ENCODE results near the gene PIGR.

Gene PIGR

DNA sequence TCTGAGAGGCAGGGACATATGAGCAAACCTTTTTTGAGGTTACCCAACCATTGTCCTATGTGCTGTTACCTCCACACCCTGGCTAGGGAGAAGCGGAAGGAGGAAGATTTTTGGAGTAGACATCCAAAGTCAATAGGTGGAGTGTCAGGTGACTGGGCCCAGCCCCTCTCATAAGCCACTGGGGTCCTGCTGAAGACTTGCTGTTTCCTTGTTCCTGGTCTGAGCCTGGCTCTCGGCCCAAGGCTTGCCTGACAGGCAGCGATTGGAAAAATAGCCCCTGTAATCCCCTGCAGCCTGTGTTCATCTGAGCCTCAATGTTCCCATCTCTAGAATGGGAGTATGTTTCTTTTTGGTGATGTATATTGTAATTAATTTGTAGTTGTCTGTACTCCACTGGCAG, 6.9 kb upstream of the PIGR start:
- H3K9ac ChIP-seq (ENCODE audit: insufficient read length, low read depth): no peak overlapping the region
- TF ChIP-seq ZNF274 (IDR thresholded peaks at IDR 0.05; ENCODE audit: low read depth, low read length) (no peak), YY1 (IDR thresholded peaks at IDR 0.05; ENCODE audit: insufficient read depth, insufficient read length) (no peak), SUZ12 (IDR thresholded peaks at IDR 0.05; ENCODE audit: extremely low read depth, insufficient read depth, insufficient read length) (no peak)
- H3K36me3 ChIP-seq (ENCODE audit: insufficient read depth, insufficient read length, low read length): no peaks in the 10 kb centered on the region
- H3K9me3 ChIP-seq (ENCODE audit: insufficient read depth, low read length): peaks cover 10% of the 10 kb centered on the region; the same call in 1 of the 2 replicates
- peaks cover 4% of the 10 kb centered on the region for H3K27me3 ChIP-seq (ENCODE audit: insufficient read depth, insufficient read length)
- no peak for DNase-seq (ENCODE audit: low read depth, low spot score)
- no peak overlapping the region for H3K4me3 ChIP-seq (ENCODE audit: insufficient read length, low read depth)
- no peaks in the 10 kb centered on the region for H3K4me1 ChIP-seq (ENCODE audit: insufficient read depth, insufficient read length)

DNA sequence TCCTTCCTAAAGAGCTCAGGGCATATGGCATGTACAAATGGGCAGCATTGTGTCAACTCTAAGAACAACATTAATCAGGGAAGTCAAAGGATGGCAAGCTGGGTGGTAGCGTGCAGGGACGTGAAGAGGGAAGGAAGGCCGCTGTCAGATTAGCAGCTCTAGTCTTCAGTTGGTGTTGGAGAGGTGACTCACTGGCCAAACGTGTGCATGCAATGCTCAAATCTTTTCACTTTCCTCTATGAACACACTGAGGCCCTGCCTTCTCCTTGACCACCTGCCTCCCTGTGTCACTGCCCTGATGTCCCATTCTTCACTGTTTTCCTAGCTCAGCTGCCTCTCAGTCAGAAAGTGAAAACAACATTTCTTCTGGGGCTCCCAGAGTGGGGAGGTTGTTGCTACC, 5.9 kb upstream of the PIGR start:
- no peaks in the 10 kb centered on the region for H3K36me3 ChIP-seq (ENCODE audit: insufficient read depth, insufficient read length, low read length)
- H3K9ac ChIP-seq (ENCODE audit: insufficient read length, low read depth): no peak overlapping the region
- no peak overlapping the region for H3K4me3 ChIP-seq (ENCODE audit: insufficient read length, low read depth)
- peaks cover 4% of the 10 kb centered on the region for H3K27me3 ChIP-seq (ENCODE audit: insufficient read depth, insufficient read length)
- H3K9me3 ChIP-seq (ENCODE audit: insufficient read depth, low read length): peaks cover 10% of the 10 kb centered on the region; the same call in 1 of the 2 replicates
- no peak for TF ChIP-seq ZNF274 (IDR thresholded peaks at IDR 0.05; ENCODE audit: low read depth, low read length)
- no peak for TF ChIP-seq SUZ12 (IDR thresholded peaks at IDR 0.05; ENCODE audit: extremely low read depth, insufficient read depth, insufficient read length)
- no peak for TF ChIP-seq YY1 (IDR thresholded peaks at IDR 0.05; ENCODE audit: insufficient read depth, insufficient read length)
- no peak for DNase-seq (ENCODE audit: low read depth, low spot score)
- H3K4me1 ChIP-seq (ENCODE audit: insufficient read depth, insufficient read length): no peaks in the 10 kb centered on the region

DNA sequence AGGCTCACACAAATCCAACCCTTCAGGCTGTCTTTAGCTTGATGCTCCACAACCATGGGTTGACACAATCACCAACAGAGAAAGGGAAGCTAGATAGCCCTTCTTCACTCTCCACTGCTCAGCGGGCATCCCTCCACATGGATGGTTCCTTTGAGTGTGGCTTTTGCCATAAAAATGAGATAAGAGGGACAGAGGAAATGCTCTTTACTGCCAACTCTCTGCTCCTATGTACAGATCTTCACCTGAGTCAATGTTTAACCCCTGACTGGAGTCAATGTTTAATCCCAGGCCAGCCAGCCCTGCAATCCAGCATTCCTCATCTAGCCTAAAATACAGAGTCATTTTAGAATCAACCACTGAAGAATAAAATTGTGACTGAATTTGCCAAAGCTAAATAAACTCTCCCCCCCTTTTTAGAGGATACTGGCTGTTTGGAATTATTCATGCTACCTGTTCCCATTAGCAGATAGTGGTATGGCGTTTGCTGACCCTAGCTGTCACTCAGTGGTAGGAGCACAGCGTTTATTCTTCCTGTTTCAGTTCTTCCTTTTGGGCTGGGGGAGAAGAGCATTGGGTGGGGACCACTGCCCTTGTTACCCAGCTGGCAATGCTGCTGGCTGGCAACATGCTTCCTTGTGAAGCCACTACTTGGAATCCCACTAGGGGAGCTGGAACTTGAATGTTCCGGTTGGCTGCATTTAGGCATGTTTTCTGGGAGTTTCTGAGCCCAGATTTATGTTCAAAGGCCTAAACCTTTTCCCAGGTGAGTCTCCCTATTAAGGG, 5.2 kb upstream of the PIGR start:
- peaks cover 10% of the 10 kb centered on the region; the same call in 1 of the 2 replicates for H3K9me3 ChIP-seq (ENCODE audit: insufficient read depth, low read length)
- no peaks in the 10 kb centered on the region for H3K4me1 ChIP-seq (ENCODE audit: insufficient read depth, insufficient read length)
- no peak overlapping the region for H3K4me3 ChIP-seq (ENCODE audit: insufficient read length, low read depth)
- H3K36me3 ChIP-seq (ENCODE audit: insufficient read depth, insufficient read length, low read length): no peaks in the 10 kb centered on the region
- no peak for TF ChIP-seq YY1 (IDR thresholded peaks at IDR 0.05; ENCODE audit: insufficient read depth, insufficient read length)
- TF ChIP-seq ZNF274 (IDR thresholded peaks at IDR 0.05; ENCODE audit: low read depth, low read length): no peak
- TF ChIP-seq SUZ12 (IDR thresholded peaks at IDR 0.05; ENCODE audit: extremely low read depth, insufficient read depth, insufficient read length): no peak
- DNase-seq (ENCODE audit: low read depth, low spot score): no peak
- peaks cover 1% of the 10 kb centered on the region for H3K27me3 ChIP-seq (ENCODE audit: insufficient read depth, insufficient read length)
- no peak overlapping the region for H3K9ac ChIP-seq (ENCODE audit: insufficient read length, low read depth)

DNA sequence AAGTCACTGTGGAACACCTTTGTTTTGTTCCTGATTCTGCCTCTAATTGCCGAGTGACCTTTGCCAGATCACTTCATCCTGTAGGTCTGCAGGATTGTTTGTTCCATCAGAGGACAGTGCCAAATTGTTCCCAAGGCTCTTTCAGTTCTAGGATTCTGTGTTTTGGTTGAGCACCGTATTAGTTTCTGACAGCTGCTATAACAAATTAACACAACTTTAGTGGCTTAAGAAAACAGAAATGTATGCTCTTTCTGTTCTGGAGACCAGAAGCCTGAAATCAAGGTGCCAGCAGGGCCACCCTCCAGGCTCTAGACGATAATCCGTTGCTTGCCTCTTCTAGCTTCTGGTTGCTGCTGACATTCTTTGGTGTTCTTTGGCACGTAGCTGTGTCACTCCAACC, 3.4 kb upstream of the PIGR start:
- Histone ChIP-seq H3K9ac (ENCODE audit: insufficient read length, low read depth) (no peak overlapping the region), H3K36me3 (ENCODE audit: insufficient read depth, insufficient read length, low read length) (no peaks in the 10 kb centered on the region), H3K27me3 (ENCODE audit: insufficient read depth, insufficient read length) (peaks cover 3% of the 10 kb centered on the region), H3K4me3 (ENCODE audit: insufficient read length, low read depth) (no peak overlapping the region), H3K4me1 (ENCODE audit: insufficient read depth, insufficient read length) (no peaks in the 10 kb centered on the region), H3K9me3 (ENCODE audit: insufficient read depth, low read length) (peaks cover 10% of the 10 kb centered on the region; the same call in 1 of the 2 replicates)
- no peak for DNase-seq (ENCODE audit: low read depth, low spot score)
- TF ChIP-seq ZNF274 (IDR thresholded peaks at IDR 0.05; ENCODE audit: low read depth, low read length): no peak
- no peak for TF ChIP-seq YY1 (IDR thresholded peaks at IDR 0.05; ENCODE audit: insufficient read depth, insufficient read length)
- TF ChIP-seq SUZ12 (IDR thresholded peaks at IDR 0.05; ENCODE audit: extremely low read depth, insufficient read depth, insufficient read length): no peak

DNA sequence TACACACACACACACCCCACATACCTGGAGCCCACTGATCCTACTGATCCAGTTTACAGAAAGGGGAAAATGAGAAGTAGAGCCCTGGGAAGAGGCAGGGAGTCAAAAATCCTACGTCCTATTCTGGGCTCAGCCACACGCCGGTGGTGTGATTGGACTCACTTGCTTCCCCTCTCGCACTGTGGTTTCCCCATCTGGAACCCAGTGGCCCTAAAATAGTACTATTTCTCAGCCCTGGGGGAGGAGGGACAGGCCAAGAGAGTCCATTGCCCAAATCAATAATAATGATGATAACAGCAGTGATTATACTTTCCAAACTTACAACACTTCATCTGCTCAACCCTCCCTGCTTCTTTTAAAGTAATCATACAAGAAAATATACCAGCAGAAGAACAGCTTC, 2.9 kb upstream of the PIGR start:
- H3K4me1 ChIP-seq (ENCODE audit: insufficient read depth, insufficient read length): no peaks in the 10 kb centered on the region
- no peak overlapping the region for H3K9ac ChIP-seq (ENCODE audit: insufficient read length, low read depth)
- H3K4me3 ChIP-seq (ENCODE audit: insufficient read length, low read depth): no peak overlapping the region
- TF ChIP-seq ZNF274 (IDR thresholded peaks at IDR 0.05; ENCODE audit: low read depth, low read length) (no peak), YY1 (IDR thresholded peaks at IDR 0.05; ENCODE audit: insufficient read depth, insufficient read length) (no peak), SUZ12 (IDR thresholded peaks at IDR 0.05; ENCODE audit: extremely low read depth, insufficient read depth, insufficient read length) (no peak)
- peaks cover 10% of the 10 kb centered on the region; the same call in 1 of the 2 replicates for H3K9me3 ChIP-seq (ENCODE audit: insufficient read depth, low read length)
- no peaks in the 10 kb centered on the region for H3K36me3 ChIP-seq (ENCODE audit: insufficient read depth, insufficient read length, low read length)
- DNase-seq (ENCODE audit: low read depth, low spot score): no peak
- H3K27me3 ChIP-seq (ENCODE audit: insufficient read depth, insufficient read length): peaks cover 3% of the 10 kb centered on the region

DNA sequence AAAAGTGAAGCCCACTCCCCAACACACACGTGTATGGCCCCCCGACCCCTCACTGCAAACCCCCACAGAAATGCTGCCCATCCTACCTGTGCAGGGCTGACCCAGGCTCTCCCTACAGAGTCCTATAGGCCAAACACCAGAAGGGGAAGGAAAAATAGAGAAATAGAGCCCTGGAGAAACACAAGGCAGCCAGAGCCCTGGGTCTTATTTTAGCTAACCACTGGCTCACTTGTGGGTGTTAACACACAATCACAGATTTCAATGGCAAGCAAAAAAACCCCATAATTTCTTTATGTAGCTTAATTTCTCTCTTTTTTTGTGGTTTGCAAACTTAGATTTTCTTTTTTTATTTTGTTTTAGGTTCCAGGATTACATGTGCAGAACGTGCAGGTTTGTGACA, 989 bp upstream of the PIGR start:
- Histone ChIP-seq H3K36me3 (ENCODE audit: insufficient read depth, insufficient read length, low read length) (no peaks in the 10 kb centered on the region), H3K4me3 (ENCODE audit: insufficient read length, low read depth) (no peak overlapping the region), H3K9ac (ENCODE audit: insufficient read length, low read depth) (no peak overlapping the region), H3K4me1 (ENCODE audit: insufficient read depth, insufficient read length) (no peaks in the 10 kb centered on the region), H3K27me3 (ENCODE audit: insufficient read depth, insufficient read length) (peaks cover 3% of the 10 kb centered on the region), H3K9me3 (ENCODE audit: insufficient read depth, low read length) (peaks cover 10% of the 10 kb centered on the region; the same call in 1 of the 2 replicates)
- TF ChIP-seq SUZ12 (IDR thresholded peaks at IDR 0.05; ENCODE audit: extremely low read depth, insufficient read depth, insufficient read length) (no peak), ZNF274 (IDR thresholded peaks at IDR 0.05; ENCODE audit: low read depth, low read length) (no peak), YY1 (IDR thresholded peaks at IDR 0.05; ENCODE audit: insufficient read depth, insufficient read length) (no peak)
- no peak for DNase-seq (ENCODE audit: low read depth, low spot score)

DNA sequence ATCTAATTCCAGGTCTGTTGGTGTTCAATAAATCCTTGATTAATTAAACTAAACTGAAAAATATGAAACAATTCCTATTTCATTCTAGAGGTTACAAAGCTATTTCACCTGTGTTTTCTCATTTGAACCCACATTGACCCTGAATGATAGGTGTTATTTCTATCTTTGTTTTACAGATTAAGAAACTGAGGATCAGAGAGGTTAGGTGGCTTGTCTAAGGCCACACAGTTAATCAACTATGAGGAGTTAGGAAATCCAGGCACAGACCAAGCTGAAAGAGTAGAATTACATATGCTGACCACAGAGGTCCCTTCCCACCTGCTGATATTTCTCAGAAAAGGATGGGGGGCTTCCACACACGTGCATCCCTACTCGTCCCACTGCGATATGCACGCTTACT, 487 bp downstream of the PIGR start:
- no peak for TF ChIP-seq YY1 (IDR thresholded peaks at IDR 0.05; ENCODE audit: insufficient read depth, insufficient read length)
- TF ChIP-seq SUZ12 (IDR thresholded peaks at IDR 0.05; ENCODE audit: extremely low read depth, insufficient read depth, insufficient read length): no peak
- TF ChIP-seq ZNF274 (IDR thresholded peaks at IDR 0.05; ENCODE audit: low read depth, low read length): no peak

More for the DNA sequence above, 487 bp downstream of the PIGR start:
- Histone ChIP-seq H3K4me1 (ENCODE audit: insufficient read depth, insufficient read length) (no peaks in the 10 kb centered on the region), H3K9me3 (ENCODE audit: insufficient read depth, low read length) (peaks cover 10% of the 10 kb centered on the region; the same call in 1 of the 2 replicates), H3K4me3 (ENCODE audit: insufficient read length, low read depth) (no peak overlapping the region), H3K36me3 (ENCODE audit: insufficient read depth, insufficient read length, low read length) (no peaks in the 10 kb centered on the region), H3K9ac (ENCODE audit: insufficient read length, low read depth) (no peak overlapping the region), H3K27me3 (ENCODE audit: insufficient read depth, insufficient read length) (peaks cover 3% of the 10 kb centered on the region)
- no peak for DNase-seq (ENCODE audit: low read depth, low spot score)

Data from NT2/D1 (cell line).